Measurements from ENCODE around the gene SMO. TPM values are rescaled to one million over a fixed set of nuclear protein-coding genes. Genes with fewer than 3 reads are reported as not detected.
A peak's percentile ranks its signal among the peaks of the same experiment; 100 is the strongest.

Gene SMO
- total and polyA plus RNA-seq, 8 donors: 1.1 to 18.5 (median 5.1) TPM

- intact Hi-C loops (cut with DNase I; ENCODE audit: low total_unique reads): no loop called here
- H3K9me3 ChIP-seq: no peaks in the 10 kb centered on the region
- DNase-seq: no peak
- no peak overlapping the region for H3K27ac ChIP-seq
- 34 to 42% (median 42%) methylated on average over 4 of the region's 4 CpGs for WGBS, 5 donors
- H3K36me3 ChIP-seq: no peaks in the 10 kb centered on the region
- TF ChIP-seq POLR2AphosphoS5 (IDR thresholded peaks at IDR 0.05) (no peak), POLR2A (IDR thresholded peaks at IDR 0.05) (no peak), CTCF (IDR thresholded peaks at IDR 0.05) (no peak), EP300 (IDR thresholded peaks at IDR 0.05) (no peak)
- H3K4me3 ChIP-seq: no peak overlapping the region
- peaks cover 0 to 11% (median 0%) of the 10 kb centered on the region in 3 donors for H3K27me3 ChIP-seq
- peaks cover 4 to 30% (median 22%) of the 10 kb centered on the region in 4 donors for H3K4me1 ChIP-seq
Observed at GRCh38 chr7:129222064-129222463, 33.6 kb downstream of the SMO start.

GRCh38 chr7:129224251-129225205 is 36.1 kb downstream of the SMO start, which contains the start of gene AHCYL2:
AHCYL2 (plus strand) TSS chr7:129225030.
- intact Hi-C loops (cut with DNase I; ENCODE audit: low total_unique reads): no loop called here
- TF ChIP-seq POLR2AphosphoS5 (IDR thresholded peaks at IDR 0.05) (peak; percentile 5 to 75 (median 68)), EP300 (IDR thresholded peaks at IDR 0.05) (no peak), POLR2A (IDR thresholded peaks at IDR 0.05) (peak in 1 of 4 donors; percentile 25), CTCF (IDR thresholded peaks at IDR 0.05) (no peak)
- 0 to 1% (median 1%) methylated on average over 42 to 63 of the region's 63 CpGs for WGBS, 5 donors
- H3K4me1 ChIP-seq: peaks cover 4 to 46% (median 29%) of the 10 kb centered on the region in 4 donors
- H3K4me3 ChIP-seq: peak within 1 kb of the TSS; percentile 77 to 97 (median 91)
- DNase-seq: peak; percentile 98 to 100
- no peaks in the 10 kb centered on the region for H3K9me3 ChIP-seq
- H3K27me3 ChIP-seq: no peaks in the 10 kb centered on the region
- H3K36me3 ChIP-seq: no peaks in the 10 kb centered on the region
- H3K27ac ChIP-seq: peak within 1 kb of the TSS; percentile 88 to 97 (median 93)

- intact Hi-C loops (cut with DNase I; ENCODE audit: low total_unique reads): no loop called here
Observed at GRCh38 chr7:129225206-129225930, 36.9 kb downstream of the SMO start.

GRCh38 chr7:129225931-129226572 is 37.6 kb downstream of the SMO start:
- H3K36me3 ChIP-seq: no peaks in the 10 kb centered on the region
- DNase-seq: no peak
- H3K27me3 ChIP-seq: no peaks in the 10 kb centered on the region
- intact Hi-C loops (cut with DNase I; ENCODE audit: low total_unique reads): no loop called here
- H3K4me1 ChIP-seq: peaks cover 4 to 46% (median 29%) of the 10 kb centered on the region in 4 donors
- no peaks in the 10 kb centered on the region for H3K9me3 ChIP-seq
- TF ChIP-seq POLR2AphosphoS5 (IDR thresholded peaks at IDR 0.05): no peak
- no peak for TF ChIP-seq CTCF (IDR thresholded peaks at IDR 0.05)
- TF ChIP-seq EP300 (IDR thresholded peaks at IDR 0.05): no peak
- TF ChIP-seq POLR2A (IDR thresholded peaks at IDR 0.05): no peak
- peak overlapping the region; percentile 77 to 97 (median 91) for H3K4me3 ChIP-seq
- peak overlapping the region; percentile 88 to 97 (median 93) for H3K27ac ChIP-seq
- 18 to 27% (median 26%) methylated on average over 11 of the region's 11 CpGs for WGBS, 5 donors

More at GRCh38 chr7:129225206-129225930, 36.9 kb downstream of the SMO start:
- Histone ChIP-seq H3K36me3 (no peaks in the 10 kb centered on the region), H3K27ac (peak overlapping the region; percentile 88 to 97 (median 93)), H3K9me3 (no peaks in the 10 kb centered on the region), H3K27me3 (no peaks in the 10 kb centered on the region), H3K4me3 (peak overlapping the region; percentile 77 to 97 (median 91)), H3K4me1 (peaks cover 4 to 46% (median 29%) of the 10 kb centered on the region in 4 donors)
- no peak for TF ChIP-seq EP300 (IDR thresholded peaks at IDR 0.05)
- peak; percentile 55 to 81 for DNase-seq
- WGBS, 5 donors: 0 to 1% (median 0%) methylated on average over 33 to 60 of the region's 60 CpGs
